ENCODE results near the gene EXOC3L4.

Gene EXOC3L4

GRCh38 chr14:103108749-103109207 lies 14.3 kb downstream of the EXOC3L4 start:
- H3K36me3 ChIP-seq (ENCODE audit: insufficient read depth, low read length), result no peaks in the 10 kb centered on the region
- TF ChIP-seq EZH2 (IDR thresholded peaks at IDR 0.05; ENCODE audit: borderline replicate concordance, low read length) (no peak), CTCF (IDR thresholded peaks at IDR 0.05; ENCODE audit: low read length) (no peak)
- H3K79me2 ChIP-seq (ENCODE audit: insufficient read depth, low read length), result no peaks in the 10 kb centered on the region
- H3K9ac ChIP-seq (ENCODE audit: low read length), result no peak overlapping the region
- H3K4me2 ChIP-seq (ENCODE audit: low read length), result no peak overlapping the region
- H3K4me1 ChIP-seq (ENCODE audit: insufficient read depth, low read length, severe bottlenecking), result peaks cover 52% of the 10 kb centered on the region
- no peaks in the 10 kb centered on the region for H4K20me1 ChIP-seq (ENCODE audit: insufficient read depth, low read length)
- H3F3A ChIP-seq (ENCODE audit: insufficient read depth, low read length), result no peaks in the 10 kb centered on the region
- no peak overlapping the region for H3K4me3 ChIP-seq (ENCODE audit: low read depth, low read length, poor library complexity, severe bottlenecking)
- no peaks in the 10 kb centered on the region for H3K9me2 ChIP-seq (ENCODE audit: low read depth, low read length)
- no peaks in the 10 kb centered on the region; the same call in 1 of the 2 replicates for H3K27me3 ChIP-seq (ENCODE audit: insufficient read depth, low read length)
- no peak overlapping the region for H3K27ac ChIP-seq (ENCODE audit: low read depth, low read length, poor library complexity, severe bottlenecking)
- H2AFZ ChIP-seq (ENCODE audit: low read length), result no peak overlapping the region
- H3K9me3 ChIP-seq (ENCODE audit: low read length), result no peaks in the 10 kb centered on the region

- Histone ChIP-seq H3K9me2 (ENCODE audit: low read depth, low read length) (no peaks in the 10 kb centered on the region), H3K79me2 (ENCODE audit: insufficient read depth, low read length) (no peaks in the 10 kb centered on the region), H3K9me3 (ENCODE audit: low read length) (no peaks in the 10 kb centered on the region), H3K36me3 (ENCODE audit: insufficient read depth, low read length) (no peaks in the 10 kb centered on the region), H3K9ac (ENCODE audit: low read length) (no peak overlapping the region), H4K20me1 (ENCODE audit: insufficient read depth, low read length) (no peaks in the 10 kb centered on the region), H3F3A (ENCODE audit: insufficient read depth, low read length) (no peaks in the 10 kb centered on the region), H3K4me3 (ENCODE audit: low read depth, low read length, poor library complexity, severe bottlenecking) (no peak overlapping the region), H3K27ac (ENCODE audit: low read depth, low read length, poor library complexity, severe bottlenecking) (peak overlapping the region; percentile 73), H3K4me1 (ENCODE audit: insufficient read depth, low read length, severe bottlenecking) (peaks cover 55% of the 10 kb centered on the region), H3K27me3 (ENCODE audit: insufficient read depth, low read length) (no peaks in the 10 kb centered on the region; the same call in 1 of the 2 replicates), H2AFZ (ENCODE audit: low read length) (no peak overlapping the region), H3K4me2 (ENCODE audit: low read length) (no peak overlapping the region; the same call in 1 of the 2 replicates)
- TF ChIP-seq EZH2 (IDR thresholded peaks at IDR 0.05; ENCODE audit: borderline replicate concordance, low read length) (no peak), CTCF (IDR thresholded peaks at IDR 0.05; ENCODE audit: low read length) (no peak)
Observed at GRCh38 chr14:103109535-103110441, 15.3 kb downstream of the EXOC3L4 start.

- no peaks in the 10 kb centered on the region for H3K9me3 ChIP-seq (ENCODE audit: low read length)
- peak overlapping the region; percentile 73 for H3K27ac ChIP-seq (ENCODE audit: low read depth, low read length, poor library complexity, severe bottlenecking)
- H2AFZ ChIP-seq (ENCODE audit: low read length), result no peak overlapping the region
- TF ChIP-seq CTCF (IDR thresholded peaks at IDR 0.05; ENCODE audit: low read length), result no peak
- no peak for TF ChIP-seq EZH2 (IDR thresholded peaks at IDR 0.05; ENCODE audit: borderline replicate concordance, low read length)
- H3K27me3 ChIP-seq (ENCODE audit: insufficient read depth, low read length), result no peaks in the 10 kb centered on the region; the same call in 1 of the 2 replicates
- H3K36me3 ChIP-seq (ENCODE audit: insufficient read depth, low read length), result no peaks in the 10 kb centered on the region
- H3F3A ChIP-seq (ENCODE audit: insufficient read depth, low read length), result no peaks in the 10 kb centered on the region
- peaks cover 50% of the 10 kb centered on the region for H3K4me1 ChIP-seq (ENCODE audit: insufficient read depth, low read length, severe bottlenecking)
- peak overlapping the region; percentile 8; the same call in 1 of the 2 replicates for H3K9ac ChIP-seq (ENCODE audit: low read length)
- H3K4me2 ChIP-seq (ENCODE audit: low read length), result peak overlapping the region; percentile 23; the same call in 1 of the 2 replicates
- peak overlapping the region; percentile 19 for H3K4me3 ChIP-seq (ENCODE audit: low read depth, low read length, poor library complexity, severe bottlenecking)
- no peaks in the 10 kb centered on the region for H3K79me2 ChIP-seq (ENCODE audit: insufficient read depth, low read length)
- no peaks in the 10 kb centered on the region for H4K20me1 ChIP-seq (ENCODE audit: insufficient read depth, low read length)
- no peaks in the 10 kb centered on the region for H3K9me2 ChIP-seq (ENCODE audit: low read depth, low read length)
Observed at GRCh38 chr14:103110681-103111231, 16.2 kb downstream of the EXOC3L4 start.

Data from OCI-LY1 (cell line).